Fibroblast of peridontal ligament (primary cell): ENCODE measurements around the gene CDK14.

ENCODE experiments used
- DNase-seq: peaks from one replicate; pipeline ENCODE4 v3.0.0-alpha.2; 2010; ENCODE audit errors: extremely low read depth

CDK14 gene

GRCh38 chr7:91043924-91044645 lies 448.0 kb downstream of the CDK14 start:
- no peak for DNase-seq

DNA sequence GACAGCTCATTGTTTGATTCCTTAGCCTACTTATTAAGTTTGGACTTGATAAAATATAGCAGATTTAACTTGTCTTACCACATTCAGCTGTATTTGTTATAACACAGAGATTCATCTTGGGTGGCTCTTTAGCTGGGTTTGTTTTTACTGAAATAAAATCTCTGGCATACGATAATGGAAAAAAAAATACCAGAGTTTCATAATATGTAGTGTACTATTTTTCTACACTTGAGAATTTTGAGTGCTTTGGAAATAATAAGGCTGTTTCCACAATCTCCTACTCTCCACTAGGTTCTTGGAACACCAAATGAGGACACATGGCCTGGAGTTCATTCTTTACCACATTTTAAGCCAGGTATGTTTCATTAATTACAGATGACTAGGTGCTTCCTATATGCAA lies 449.5 kb downstream of the CDK14 start:
- DNase-seq: peak; percentile 26

- DNase-seq: peak; percentile 41
These were observed 450.4 kb downstream of the CDK14 start for GRCh38 chr7:91046322-91047089.

DNA sequence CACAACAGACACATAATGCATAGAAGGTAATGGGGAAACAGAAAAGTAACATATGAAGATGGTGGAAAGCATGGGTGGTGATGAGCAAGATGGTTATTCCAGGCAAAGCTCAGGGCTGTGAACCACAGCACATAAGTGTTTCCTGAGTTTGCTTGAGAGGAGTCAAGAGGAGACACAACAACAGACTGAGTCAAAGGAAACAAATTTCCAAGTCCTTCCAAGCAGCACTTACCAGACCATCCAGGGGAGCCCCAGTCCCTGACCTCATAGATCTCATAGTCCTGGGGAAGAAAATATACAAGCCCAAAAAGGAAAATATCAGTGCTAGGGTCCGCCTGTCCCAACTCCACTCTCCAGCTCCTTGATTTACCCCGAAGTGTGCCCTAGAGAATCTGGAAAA lies 451.5 kb downstream of the CDK14 start:
- no peak for DNase-seq

GRCh38 chr7:91050677-91051076 lies 454.6 kb downstream of the CDK14 start:
- peak; percentile 46 for DNase-seq

- no peak for DNase-seq
These were observed 455.8 kb downstream of the CDK14 start for GRCh38 chr7:91051966-91052365.

- no peak for DNase-seq
These were observed 458.3 kb downstream of the CDK14 start for GRCh38 chr7:91054374-91054773.

- DNase-seq: no peak
These were observed 459.1 kb downstream of the CDK14 start for GRCh38 chr7:91055219-91055618.

- DNase-seq: no peak
These were observed 466.6 kb downstream of the CDK14 start for GRCh38 chr7:91062713-91063112.

- DNase-seq: no peak
These were observed 467.9 kb downstream of the CDK14 start for GRCh38 chr7:91064052-91064451.

DNA sequence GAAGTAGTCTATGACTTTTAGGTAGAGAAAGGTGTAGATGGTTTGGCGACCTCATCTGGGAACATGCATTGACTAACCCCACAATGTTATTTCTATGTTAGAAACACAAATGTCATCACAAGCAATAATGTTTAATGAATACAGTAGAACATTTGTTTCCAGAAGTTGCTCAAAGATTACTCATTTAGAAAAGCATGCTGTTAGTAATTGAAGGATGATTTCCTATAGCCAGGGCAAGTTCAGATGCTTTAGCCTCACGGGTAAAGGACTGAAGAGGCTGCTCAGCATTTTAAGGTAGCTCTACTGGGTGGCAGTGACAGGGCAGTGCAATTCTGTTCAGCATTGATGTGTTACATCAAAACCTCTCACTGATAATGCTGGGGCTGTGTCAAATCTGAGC lies 468.8 kb downstream of the CDK14 start:
- DNase-seq: peak; percentile 38

- DNase-seq: no peak
These were observed 470.5 kb downstream of the CDK14 start for GRCh38 chr7:91066627-91067026.

- no peak for DNase-seq
These were observed 471.1 kb downstream of the CDK14 start for GRCh38 chr7:91067242-91067641.

DNA sequence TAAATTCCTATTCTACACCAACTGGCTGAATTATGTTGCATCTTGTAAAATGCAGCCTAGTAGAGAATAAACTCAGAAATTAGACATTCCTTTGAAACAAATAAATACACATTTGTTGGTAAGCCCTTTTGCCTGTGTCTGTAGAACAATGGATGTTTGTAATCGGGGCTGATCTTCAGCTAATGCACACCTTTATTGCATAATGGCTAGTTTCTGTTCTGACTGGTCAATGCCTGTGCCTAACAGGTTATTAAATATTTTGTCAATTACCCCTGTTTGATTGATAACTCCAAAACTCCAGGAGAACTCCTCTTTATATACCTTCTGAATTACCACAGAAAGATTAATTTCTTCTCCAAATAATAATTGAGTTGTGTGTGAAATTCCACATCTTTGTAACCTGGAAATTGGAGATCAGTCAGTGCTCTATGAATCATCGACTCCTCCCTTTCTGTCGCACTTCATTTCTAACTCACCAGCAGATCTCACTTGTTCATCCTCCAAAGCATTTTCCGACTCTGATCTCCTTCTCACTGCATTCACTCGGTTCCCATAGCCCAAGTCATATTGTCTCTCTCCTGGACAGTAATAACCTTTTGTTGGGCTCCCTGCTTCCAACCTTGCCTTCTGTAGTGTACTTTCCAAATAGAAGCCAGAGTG lies 472.1 kb downstream of the CDK14 start:
- no peak for DNase-seq

DNA sequence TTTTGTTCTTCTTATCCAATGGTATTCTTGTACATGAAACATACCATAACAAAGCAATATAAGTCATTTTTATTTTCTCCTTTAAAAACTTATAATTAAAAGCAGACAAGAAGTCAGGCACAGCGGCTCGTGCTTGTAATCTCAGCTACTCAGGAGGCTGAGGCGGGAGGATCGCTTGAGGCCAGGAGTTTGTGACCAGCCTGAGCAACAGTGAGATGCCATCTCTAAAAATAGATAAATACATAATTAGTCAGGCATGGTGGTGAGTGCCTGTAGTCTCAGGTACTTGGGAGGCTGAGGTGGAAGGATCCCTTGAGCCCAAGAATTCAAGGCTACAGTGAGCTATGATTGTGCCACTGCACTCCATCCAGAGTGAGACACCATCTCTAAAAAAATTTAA lies 473.0 kb downstream of the CDK14 start:
- no peak for DNase-seq

DNA sequence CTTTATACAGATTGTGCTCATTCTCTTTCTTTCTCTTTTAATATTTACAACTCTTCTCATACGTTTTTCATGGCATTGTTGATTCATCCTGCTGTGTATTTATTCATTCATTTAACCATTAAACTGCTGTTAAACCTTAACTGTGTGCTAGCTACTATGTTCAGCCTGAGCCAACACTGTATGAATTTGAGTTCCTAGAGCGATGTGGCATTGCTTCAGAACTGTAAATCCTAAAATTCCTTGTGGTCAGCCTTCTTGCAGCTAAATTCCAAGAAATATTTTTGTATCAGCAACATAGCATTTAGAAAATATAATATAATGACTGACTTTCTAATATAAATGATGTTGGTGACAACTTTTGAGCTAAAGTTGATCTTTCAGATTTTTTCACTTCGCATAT lies 483.4 kb downstream of the CDK14 start:
- DNase-seq: peak; percentile 77

DNA sequence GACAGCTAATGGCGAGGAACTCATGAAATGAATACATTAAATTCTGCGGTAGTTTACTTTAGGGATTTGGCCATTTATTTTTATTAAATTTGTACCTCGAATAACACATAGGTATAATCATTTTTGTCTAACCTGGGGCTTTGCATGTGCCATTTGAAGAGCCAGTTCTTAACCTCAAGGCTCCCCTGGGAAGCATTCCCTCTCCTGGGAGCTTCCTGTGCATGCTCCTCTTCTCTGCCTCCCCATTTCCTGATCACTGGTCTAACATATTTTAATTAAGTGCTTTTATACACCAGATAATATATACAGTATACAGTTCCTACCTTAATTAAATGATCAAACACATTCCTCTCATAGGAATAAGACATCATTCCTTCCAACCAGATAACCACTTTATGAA lies 484.2 kb downstream of the CDK14 start:
- DNase-seq: no peak

DNA sequence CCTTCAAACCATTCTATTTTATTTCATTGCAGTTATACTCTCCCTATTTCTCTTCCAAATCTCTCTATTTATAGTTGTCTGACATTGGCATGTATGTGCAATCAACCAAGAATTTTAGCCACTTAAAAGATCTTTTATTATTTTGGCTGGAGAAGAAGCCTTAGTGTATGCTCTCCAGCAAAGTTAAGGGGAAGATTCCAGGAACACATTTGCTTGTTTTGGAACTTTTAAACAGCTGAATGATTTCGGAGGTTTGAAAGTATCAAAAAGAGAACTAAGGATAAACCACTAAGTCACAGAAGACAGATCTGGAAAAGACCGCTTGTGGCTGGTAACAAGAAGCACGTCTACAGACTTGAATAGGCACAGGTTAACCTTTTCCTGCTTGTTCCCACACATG lies 485.9 kb downstream of the CDK14 start:
- DNase-seq: peak; percentile 90

- peak; percentile 78 for DNase-seq
These were observed 486.9 kb downstream of the CDK14 start for GRCh38 chr7:91082852-91083495.

DNA sequence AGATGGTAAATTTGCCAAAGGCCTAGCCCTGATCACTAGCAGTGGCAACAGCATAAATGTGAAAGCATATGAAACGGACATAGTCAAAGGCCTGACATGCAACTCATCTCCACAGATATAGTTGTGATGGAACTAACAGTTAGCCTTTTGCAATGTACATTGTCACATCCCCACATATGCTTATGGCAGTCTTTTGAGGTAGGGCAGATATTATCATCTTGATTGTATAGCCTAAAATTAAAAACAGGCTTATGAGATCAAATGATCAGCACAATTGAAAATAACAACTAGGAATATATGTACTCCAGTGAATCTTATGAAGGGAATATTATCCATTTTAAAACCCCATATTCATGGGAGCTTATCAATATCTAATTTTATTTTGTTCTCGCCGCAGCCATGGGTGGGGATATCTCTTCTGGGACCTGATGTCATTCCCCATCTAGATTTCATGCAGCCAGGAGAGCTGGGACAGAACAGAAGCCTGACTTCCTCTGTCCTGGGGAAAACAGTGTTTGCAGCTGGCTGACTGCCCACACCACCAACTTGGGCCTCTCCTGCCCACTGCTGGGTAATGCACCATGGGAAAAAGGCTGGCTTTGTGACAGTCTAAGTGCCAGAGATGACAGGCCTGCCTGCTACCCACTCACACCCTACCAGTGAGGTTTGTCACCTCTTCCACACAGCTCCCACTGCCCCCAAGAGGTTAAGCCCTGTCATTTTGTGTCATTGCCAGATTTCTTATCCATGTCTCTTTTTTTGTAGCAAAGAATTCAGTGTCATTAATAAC lies 487.9 kb downstream of the CDK14 start:
- DNase-seq: no peak

GRCh38 chr7:91085175-91085574 lies 489.1 kb downstream of the CDK14 start:
- DNase-seq: no peak

DNA sequence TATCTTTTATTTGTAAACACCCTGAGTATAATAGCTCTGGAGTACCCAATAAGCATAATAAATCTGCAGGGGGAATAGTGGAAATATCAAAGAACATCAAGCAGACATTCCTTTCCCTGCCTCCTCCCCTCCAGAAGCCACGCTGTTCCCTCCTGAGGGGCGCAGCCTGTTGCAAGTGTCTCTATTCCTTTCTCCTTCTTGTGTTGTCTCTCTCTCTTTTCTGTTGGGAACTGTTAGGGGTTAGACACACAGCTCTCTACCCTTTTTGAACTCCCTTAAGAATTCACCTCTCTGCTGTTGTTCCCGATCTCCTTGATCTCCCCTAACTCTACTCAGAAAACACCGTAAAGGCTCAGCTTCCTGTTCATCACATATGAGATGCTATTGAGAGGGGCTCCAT lies 490.1 kb downstream of the CDK14 start:
- DNase-seq: no peak
